Activated CD4-positive, alpha-beta T cell treated with anti-CD3 and anti-CD28 coated beads, Interleukin-2, amount 10 ng/mL, durations not matched to agents 24 days and 14 days (primary cell): ENCODE measurements around the gene LGALS1. TPM values are rescaled to one million over a fixed set of nuclear protein-coding genes. Genes with fewer than 3 reads are reported as not detected.
"Not testable (repeated sequence)": the region's sequence is repeated elsewhere in the genome, so short reads cannot be mapped to it uniquely, and the experiment has no call there.

Source experiments
- DNase-seq: peaks from one replicate; pipeline ENCODE4 v3.0.0; 2022
- H3K27ac Mint-ChIP-seq: one replicate; pipeline ENCODE4 v1.8.0; 2022; ENCODE audit warnings: mild to moderate bottlenecking, mixed read lengths
- H3K27me3 Mint-ChIP-seq: one replicate; pipeline ENCODE4 v1.8.0; 2022; ENCODE audit warnings: mixed read lengths
- H3K36me3 Mint-ChIP-seq: one replicate; pipeline ENCODE4 v1.8.0; 2022; ENCODE audit warnings: low read depth, mild to moderate bottlenecking, mixed read lengths
- H3K4me1 Mint-ChIP-seq: one replicate; pipeline ENCODE4 v1.8.0; 2021; ENCODE audit warnings: mixed read lengths
- H3K4me3 Mint-ChIP-seq: one replicate; pipeline ENCODE4 v1.8.0; 2022; ENCODE audit warnings: mild to moderate bottlenecking, moderate library complexity, mixed read lengths
- H3K9me3 Mint-ChIP-seq: one replicate; pipeline ENCODE4 v1.8.0; 2021; ENCODE audit warnings: mixed read lengths
- intact Hi-C: fragments of 100-400 bp; cut with micrococcal nuclease; formaldehyde crosslinking; loops from one replicate; pipeline ENCODE4 v1.15.1; 2023
- total RNA-seq: library from RNA; stranded (reverse); gene quantifications from 2 replicates; pipeline ENCODE4 v1.2.3, GENCODE V29; 2022

The LGALS1 gene
- total RNA-seq, 1 donor from 2014 or later = 361 TPM

- intact Hi-C loops = no loop called here
- Mint-ChIP-seq H3K36me3 (peaks cover 61% of the 10 kb centered on the region), H3K4me1 (peaks cover 14% of the 10 kb centered on the region), H3K27me3 (no peaks in the 10 kb centered on the region), H3K27ac (no peak overlapping the region), H3K9me3 (no peaks in the 10 kb centered on the region), H3K4me3 (no peak overlapping the region)
- DNase-seq = no peak
Observed at GRCh38 chr22:37647317-37647716, 28.1 kb upstream of the LGALS1 start.

- Mint-ChIP-seq H3K4me3 (no peak overlapping the region), H3K27ac (no peak overlapping the region), H3K9me3 (no peaks in the 10 kb centered on the region), H3K4me1 (peaks cover 11% of the 10 kb centered on the region), H3K36me3 (peaks cover 63% of the 10 kb centered on the region), H3K27me3 (no peaks in the 10 kb centered on the region)
- DNase-seq = no peak
- intact Hi-C loops = no loop called here
Observed at GRCh38 chr22:37647928-37648327, 27.5 kb upstream of the LGALS1 start.

GRCh38 chr22:37650463-37651136 is 24.8 kb upstream of the LGALS1 start:
- Mint-ChIP-seq H3K36me3 (peaks cover 57% of the 10 kb centered on the region), H3K9me3 (no peaks in the 10 kb centered on the region), H3K4me3 (no peak overlapping the region), H3K4me1 (peaks cover 2% of the 10 kb centered on the region), H3K27me3 (no peaks in the 10 kb centered on the region), H3K27ac (no peak overlapping the region)
- intact Hi-C loops = no loop called here
- DNase-seq = no peak

- Mint-ChIP-seq H3K4me3 (no peak overlapping the region), H3K27me3 (no peaks in the 10 kb centered on the region), H3K9me3 (no peaks in the 10 kb centered on the region), H3K36me3 (peaks cover 43% of the 10 kb centered on the region), H3K27ac (peak overlapping the region; percentile 34), H3K4me1 (peaks cover 14% of the 10 kb centered on the region)
- intact Hi-C loops = no loop called here
- no peak for DNase-seq
Observed at GRCh38 chr22:37654563-37655251, 20.7 kb upstream of the LGALS1 start.

- peaks cover 19% of the 10 kb centered on the region for H3K4me1 Mint-ChIP-seq
- no peaks in the 10 kb centered on the region for H3K27me3 Mint-ChIP-seq
- DNase-seq = no peak
- intact Hi-C loops = no loop called here
- no peak overlapping the region for H3K27ac Mint-ChIP-seq
- H3K4me3 Mint-ChIP-seq = no peak overlapping the region
- H3K36me3 Mint-ChIP-seq = peaks cover 41% of the 10 kb centered on the region
- H3K9me3 Mint-ChIP-seq = no peaks in the 10 kb centered on the region
Observed at GRCh38 chr22:37655252-37655563, 20.2 kb upstream of the LGALS1 start.

GRCh38 chr22:37656583-37656982 is 18.9 kb upstream of the LGALS1 start:
- Mint-ChIP-seq H3K4me1 (peaks cover 29% of the 10 kb centered on the region), H3K27ac (peak overlapping the region; percentile 76), H3K36me3 (peaks cover 39% of the 10 kb centered on the region)
- H3K9me3 Mint-ChIP-seq, DNase-seq, intact Hi-C loops, H3K4me3 Mint-ChIP-seq, H3K27me3 Mint-ChIP-seq: not testable (repeated sequence)

GRCh38 chr22:37657590-37658132 is 17.8 kb upstream of the LGALS1 start:
- peak; percentile 71 for DNase-seq
- peaks cover 36% of the 10 kb centered on the region for H3K36me3 Mint-ChIP-seq
- no peaks in the 10 kb centered on the region for H3K9me3 Mint-ChIP-seq
- no peaks in the 10 kb centered on the region for H3K27me3 Mint-ChIP-seq
- H3K27ac Mint-ChIP-seq = peak overlapping the region; percentile 91
- H3K4me1 Mint-ChIP-seq = peaks cover 35% of the 10 kb centered on the region
- H3K4me3 Mint-ChIP-seq = peak overlapping the region; percentile 85
- intact Hi-C loops = loop anchor here (1.0 to 2.0 kb wide), 3 partner anchors 15 to 49 kb away; partner anchors contain the start of genes GGA1 and LGALS1

GRCh38 chr22:37658133-37659065 is 17.0 kb upstream of the LGALS1 start, which contains the start of gene PDXP:
TSS of gene PDXP (plus strand) at chr22:37658723. CDS start at chr22:37658783, 60 bp downstream.
- Mint-ChIP-seq H3K4me3 (peak within 1 kb of the TSS; percentile 94), H3K4me1 (peaks cover 35% of the 10 kb centered on the region), H3K36me3 (peaks cover 28% of the 10 kb centered on the region), H3K9me3 (no peaks in the 10 kb centered on the region), H3K27ac (peak within 1 kb of the TSS; percentile 91), H3K27me3 (no peaks in the 10 kb centered on the region)
- intact Hi-C loops = loop anchor here (1.0 to 2.0 kb wide), 3 partner anchors 16 to 50 kb away; partner anchors contain the start of genes GGA1 and LGALS1
- peak; percentile 100 for DNase-seq

GRCh38 chr22:37659066-37659896 is 16.2 kb upstream of the LGALS1 start:
- Mint-ChIP-seq H3K4me3 (peak overlapping the region; percentile 94), H3K4me1 (peaks cover 35% of the 10 kb centered on the region), H3K27me3 (no peaks in the 10 kb centered on the region), H3K36me3 (peaks cover 23% of the 10 kb centered on the region), H3K9me3 (no peaks in the 10 kb centered on the region), H3K27ac (peak overlapping the region; percentile 67)
- DNase-seq = peak; percentile 80
- intact Hi-C loops = loop anchor here (2.0 kb wide), 1 partner anchor 16 kb away; no protein-coding TSS in a partner anchor

GRCh38 chr22:37659897-37660708 is 15.3 kb upstream of the LGALS1 start:
- intact Hi-C loops = loop anchor here (2.0 kb wide), 1 partner anchor 17 kb away; no protein-coding TSS in a partner anchor
- H3K4me1 Mint-ChIP-seq = peaks cover 35% of the 10 kb centered on the region
- H3K36me3 Mint-ChIP-seq = peaks cover 18% of the 10 kb centered on the region
- no peak for DNase-seq
- H3K27me3 Mint-ChIP-seq = no peaks in the 10 kb centered on the region
- peak overlapping the region; percentile 67 for H3K27ac Mint-ChIP-seq
- peak overlapping the region; percentile 94 for H3K4me3 Mint-ChIP-seq
- no peaks in the 10 kb centered on the region for H3K9me3 Mint-ChIP-seq

- no peak for DNase-seq
- H3K4me3 Mint-ChIP-seq = peak overlapping the region; percentile 94
- H3K9me3 Mint-ChIP-seq = no peaks in the 10 kb centered on the region
- H3K36me3 Mint-ChIP-seq = peaks cover 18% of the 10 kb centered on the region
- H3K4me1 Mint-ChIP-seq = peaks cover 35% of the 10 kb centered on the region
- no peak overlapping the region for H3K27ac Mint-ChIP-seq
- H3K27me3 Mint-ChIP-seq = no peaks in the 10 kb centered on the region
- intact Hi-C loops = no loop called here
Observed at GRCh38 chr22:37660709-37661045, 14.8 kb upstream of the LGALS1 start.

- intact Hi-C loops = no loop called here
- Mint-ChIP-seq H3K27me3 (no peaks in the 10 kb centered on the region), H3K27ac (no peak overlapping the region), H3K36me3 (peaks cover 19% of the 10 kb centered on the region), H3K4me1 (peaks cover 34% of the 10 kb centered on the region), H3K9me3 (no peaks in the 10 kb centered on the region), H3K4me3 (peak overlapping the region; percentile 94)
- DNase-seq = peak; percentile 72
Observed at GRCh38 chr22:37661160-37661924, 14.1 kb upstream of the LGALS1 start.
